GM12864 (cell line): ENCODE measurements around the gene PCSK6.

Experiments used
- DNase-seq: peaks from one replicate; pipeline ENCODE4 v3.0.0-alpha.2; 2011; ENCODE audit warnings: low read depth
- H3K4me3 ChIP-seq: 2 replicates; pipeline ENCODE4 v1.5.1; 2011; ENCODE audit warnings: mild to moderate bottlenecking, low read depth, low read length, control low read depth
- TF ChIP-seq, protein P1 (sequence below): IDR thresholded peaks from 2 replicates; pipeline ENCODE4 v1.5.1; 2011; ENCODE audit warnings: low read depth, mild to moderate bottlenecking, moderate library complexity, low read length, control low read depth, inconsistent platforms; ENCODE audit errors: missing control alignments

The PCSK6 gene

DNA sequence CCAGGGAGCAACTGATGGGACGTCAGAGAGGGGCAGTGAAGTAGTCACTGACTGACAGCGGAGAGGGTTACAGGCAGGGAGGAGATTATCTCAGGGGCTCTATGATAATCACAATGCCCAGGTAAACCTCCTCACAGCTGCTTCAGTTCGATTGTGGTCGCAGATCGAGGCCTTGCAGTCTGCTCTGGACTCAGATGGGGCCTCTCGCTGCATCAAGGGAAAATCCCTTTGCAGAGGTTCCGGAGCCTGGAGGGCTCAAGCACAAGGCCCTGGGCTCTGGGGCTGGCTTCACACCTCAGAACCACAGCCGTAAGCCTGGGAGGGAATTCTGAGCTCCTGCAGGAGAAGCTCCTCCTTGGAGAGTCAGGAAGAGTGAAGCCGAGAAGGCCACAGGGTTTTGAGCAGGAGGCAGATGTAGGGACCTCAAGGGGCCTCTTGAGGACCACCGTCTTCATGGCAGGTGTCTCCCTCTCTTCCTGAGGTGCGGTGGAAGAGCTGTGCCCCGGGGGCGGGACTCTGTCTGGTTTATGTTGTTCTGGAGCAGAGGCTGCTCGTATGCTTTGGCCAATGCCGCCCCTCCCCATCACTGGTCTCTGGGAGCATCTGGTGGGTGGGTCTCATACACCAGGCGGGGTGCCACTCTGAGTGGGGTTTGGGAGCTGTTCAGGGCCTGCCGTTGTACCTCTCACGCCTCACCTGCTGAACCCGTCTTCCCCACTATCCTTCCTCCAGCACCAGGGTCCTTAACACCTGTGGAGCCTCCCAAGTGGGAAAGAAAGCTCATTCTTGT is 175.0 kb downstream of the PCSK6 start:
- H3K4me3 ChIP-seq, result no peak overlapping the region
- no peak for DNase-seq
- TF ChIP-seq, protein P1, sequence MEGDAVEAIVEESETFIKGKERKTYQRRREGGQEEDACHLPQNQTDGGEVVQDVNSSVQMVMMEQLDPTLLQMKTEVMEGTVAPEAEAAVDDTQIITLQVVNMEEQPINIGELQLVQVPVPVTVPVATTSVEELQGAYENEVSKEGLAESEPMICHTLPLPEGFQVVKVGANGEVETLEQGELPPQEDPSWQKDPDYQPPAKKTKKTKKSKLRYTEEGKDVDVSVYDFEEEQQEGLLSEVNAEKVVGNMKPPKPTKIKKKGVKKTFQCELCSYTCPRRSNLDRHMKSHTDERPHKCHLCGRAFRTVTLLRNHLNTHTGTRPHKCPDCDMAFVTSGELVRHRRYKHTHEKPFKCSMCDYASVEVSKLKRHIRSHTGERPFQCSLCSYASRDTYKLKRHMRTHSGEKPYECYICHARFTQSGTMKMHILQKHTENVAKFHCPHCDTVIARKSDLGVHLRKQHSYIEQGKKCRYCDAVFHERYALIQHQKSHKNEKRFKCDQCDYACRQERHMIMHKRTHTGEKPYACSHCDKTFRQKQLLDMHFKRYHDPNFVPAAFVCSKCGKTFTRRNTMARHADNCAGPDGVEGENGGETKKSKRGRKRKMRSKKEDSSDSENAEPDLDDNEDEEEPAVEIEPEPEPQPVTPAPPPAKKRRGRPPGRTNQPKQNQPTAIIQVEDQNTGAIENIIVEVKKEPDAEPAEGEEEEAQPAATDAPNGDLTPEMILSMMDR, result no peak

DNA sequence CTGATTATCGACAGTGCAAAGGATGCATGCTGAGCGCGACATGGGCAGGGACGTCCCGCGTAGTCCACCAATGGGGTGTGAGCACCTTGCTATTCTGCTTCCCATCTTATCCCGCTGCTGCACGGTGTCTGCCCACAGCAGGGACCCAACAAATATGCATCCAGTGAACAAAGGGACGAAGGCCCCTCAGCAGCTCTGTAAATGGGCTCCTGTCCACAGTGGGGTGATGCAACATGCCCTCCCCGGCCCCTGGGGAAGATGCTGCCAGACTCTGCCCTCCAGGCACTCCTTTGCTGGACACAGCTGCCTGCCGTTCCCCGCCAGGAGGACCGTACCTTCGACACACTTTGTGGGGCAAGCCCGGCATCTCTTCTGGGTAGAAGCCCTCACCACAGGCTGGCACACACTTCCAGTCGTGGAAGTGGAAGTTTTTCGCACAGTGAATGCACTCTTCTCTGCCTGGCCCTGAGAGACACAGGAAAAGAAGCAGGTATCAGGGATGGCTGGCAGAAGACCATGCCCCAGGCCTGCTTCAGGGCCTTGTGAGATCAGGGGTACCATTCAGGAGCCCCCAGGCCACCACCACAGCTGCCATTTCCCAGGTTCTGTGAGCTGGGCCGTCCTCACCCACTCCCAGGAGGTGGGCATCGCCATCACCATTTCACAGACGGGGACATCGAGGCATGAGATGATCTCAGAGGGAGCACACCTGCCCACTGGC is 176.3 kb downstream of the PCSK6 start:
- DNase-seq, result no peak
- TF ChIP-seq, protein P1, result no peak

DNA sequence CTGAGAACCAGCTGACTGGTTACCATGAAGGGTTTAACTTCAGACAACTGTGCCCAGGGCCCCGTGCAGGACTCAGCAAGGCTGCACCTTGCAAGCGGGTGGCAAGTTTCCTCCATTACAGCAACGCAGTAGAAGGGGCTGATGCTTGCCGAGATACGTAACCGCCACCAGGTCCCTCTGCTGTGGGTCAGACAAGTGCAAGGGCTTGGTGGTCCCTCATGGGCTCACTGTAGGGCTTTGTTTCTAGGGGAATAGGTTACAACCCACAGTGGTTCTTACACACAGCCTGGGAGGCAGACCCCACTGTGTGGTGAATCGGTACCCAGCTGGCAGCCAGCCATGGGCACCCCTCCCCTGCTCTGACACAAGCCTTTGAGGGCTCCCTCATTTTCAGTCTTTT is 179.0 kb downstream of the PCSK6 start:
- TF ChIP-seq, protein P1, result no peak
- DNase-seq, result no peak
- H3K4me3 ChIP-seq, result no peak overlapping the region

More for the DNA sequence above, 176.3 kb downstream of the PCSK6 start:
- H3K4me3 ChIP-seq, result no peak overlapping the region

DNA sequence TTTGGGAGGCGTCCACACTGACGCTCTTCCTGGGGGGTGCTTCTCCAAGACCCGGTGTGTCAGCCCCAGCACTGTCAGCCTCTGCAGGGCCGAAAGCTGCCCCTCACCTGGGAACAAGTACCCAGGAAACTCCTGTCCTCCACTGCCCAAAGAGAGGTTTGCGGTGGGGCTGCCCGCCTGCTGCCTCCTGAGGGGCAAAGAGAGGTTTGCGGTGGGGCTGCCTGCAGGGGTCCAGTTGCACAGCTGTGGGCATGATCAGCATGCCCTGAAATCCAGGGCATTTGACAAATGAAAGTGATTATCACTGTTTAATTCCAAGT is 179.4 kb downstream of the PCSK6 start:
- no peak for DNase-seq
- TF ChIP-seq, protein P1, result no peak
- no peak overlapping the region for H3K4me3 ChIP-seq

DNA sequence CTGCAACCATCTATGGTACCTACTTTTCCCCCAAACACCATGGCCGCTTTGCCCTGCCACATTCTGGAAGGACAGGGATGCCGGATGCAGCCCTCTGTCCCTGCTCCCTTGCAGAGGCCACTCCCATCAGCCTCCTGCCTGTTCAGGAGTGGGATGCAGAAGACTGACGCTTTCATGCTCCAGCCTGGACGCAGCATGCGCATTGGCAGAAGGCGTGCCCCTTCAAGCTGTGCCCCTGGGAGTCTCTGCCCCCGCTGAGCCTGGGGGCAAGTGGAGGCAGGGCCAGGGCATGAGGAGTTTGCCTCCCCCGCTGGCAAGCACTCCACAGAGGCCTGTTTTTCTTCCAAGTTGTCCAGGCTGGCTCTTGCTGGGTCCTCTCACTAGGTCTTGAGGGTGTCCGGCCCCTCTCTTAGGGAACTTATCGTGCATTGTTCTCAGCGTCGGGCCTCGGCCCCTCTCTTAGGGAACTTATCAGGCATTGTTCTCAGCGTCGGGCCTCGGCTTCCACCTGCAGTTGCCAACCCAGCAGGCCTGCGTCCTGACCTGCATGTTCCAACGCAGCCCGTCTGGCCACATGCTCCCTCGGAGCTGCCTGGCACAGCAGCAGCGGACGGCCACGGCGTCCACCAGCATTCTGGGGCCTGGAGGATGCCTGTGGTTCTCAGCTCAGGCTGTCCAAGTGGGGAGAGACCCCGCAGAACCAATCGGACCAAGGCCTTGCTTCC is 179.9 kb downstream of the PCSK6 start:
- DNase-seq, result no peak
- no peak overlapping the region for H3K4me3 ChIP-seq
- TF ChIP-seq, protein P1, result no peak

DNA sequence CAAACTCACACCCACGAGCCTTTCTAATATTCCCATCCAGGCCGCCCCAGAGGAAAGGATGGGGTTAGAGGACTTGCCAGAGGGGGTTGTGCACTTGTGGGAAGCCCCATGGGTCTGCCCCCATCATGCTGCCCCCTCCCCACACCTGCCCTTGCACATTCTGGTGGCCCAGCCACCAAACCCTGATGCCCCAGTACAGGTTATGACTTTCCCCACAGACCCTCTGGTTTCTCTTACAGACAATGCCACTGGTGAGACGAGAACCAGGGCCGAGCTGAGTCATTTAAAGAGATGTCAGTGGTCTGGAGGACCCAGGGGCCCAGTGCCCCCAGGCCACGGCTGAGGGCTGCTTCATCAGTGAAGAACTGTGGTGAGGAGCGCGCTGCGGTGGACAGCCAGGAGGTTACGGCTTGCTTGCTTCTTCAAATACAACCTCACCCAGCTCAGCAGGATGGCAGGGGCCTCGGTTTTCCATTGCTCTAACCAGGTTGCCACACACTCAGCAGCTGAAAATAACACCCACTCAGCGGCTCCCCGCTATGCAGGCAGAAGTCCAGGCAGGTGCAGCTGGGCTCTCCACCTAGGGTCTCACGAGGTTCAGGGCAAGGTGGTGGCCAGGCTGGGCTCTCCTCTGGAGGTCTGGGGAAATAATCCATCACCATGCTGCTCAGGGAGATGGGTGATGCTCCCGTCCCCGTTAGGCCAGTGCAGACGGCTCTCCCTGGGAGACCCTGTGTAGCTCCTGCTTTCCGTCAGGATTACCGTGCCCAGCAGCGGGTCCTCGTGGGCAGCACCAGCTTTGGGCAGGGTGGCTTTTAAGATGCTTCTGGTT is 180.7 kb downstream of the PCSK6 start:
- no peak for DNase-seq
- no peak overlapping the region for H3K4me3 ChIP-seq
- TF ChIP-seq, protein P1, result no peak
